Natural killer cell (primary cell): Measurements from ENCODE around the gene OIP5. TPM values are rescaled to one million over a fixed set of nuclear protein-coding genes. Genes with fewer than 3 reads are reported as not detected.

ENCODE experiments used
- ATAC-seq, 3 donors: fragments of 150-1000 bp in 2 of 3; fragments of 200-7000 bp in 1 of 3; cut with Tn5 transposase; 1 replicate in 1 of 3; 2 replicates in 2 of 3; pipeline ENCODE4 v1.10.0; 2021; ENCODE audit warnings: mild to moderate bottlenecking in 2 of 3, moderate library complexity in 2 of 3
- DNase-seq, 2 donors: peaks; one replicate each; pipeline versions ENCODE4 v3.0.0 to v3.0.0-alpha.2; 2013 to 2021; ENCODE audit warnings: mixed read lengths in 1 of 2
- H3K27ac ChIP-seq: one replicate; pipeline ENCODE4 v1.5.1; 2013; ENCODE audit warnings: mild to moderate bottlenecking, low read length
- H3K27me3 ChIP-seq: one replicate; pipeline ENCODE4 v1.6.1; 2013; ENCODE audit warnings: low read length; ENCODE audit not compliant: control insufficient read depth, insufficient read depth
- H3K36me3 ChIP-seq: one replicate; pipeline ENCODE4 v1.6.1; 2013; ENCODE audit warnings: low read length; ENCODE audit not compliant: control insufficient read depth, insufficient read depth
- H3K4me1 ChIP-seq: one replicate; pipeline ENCODE4 v1.6.1; 2013; ENCODE audit warnings: low read length; ENCODE audit not compliant: control insufficient read depth, insufficient read depth
- H3K4me3 ChIP-seq: one replicate; pipeline ENCODE4 v1.5.1; 2013; ENCODE audit warnings: low read length
- H3K9me3 ChIP-seq: one replicate; pipeline ENCODE4 v1.6.1; 2013; ENCODE audit warnings: low read length; ENCODE audit not compliant: control insufficient read depth, insufficient read depth
- H3K27ac Mint-ChIP-seq, 2 donors: one replicate each; pipeline ENCODE4 v1.8.0; 2022; ENCODE audit warnings: mild to moderate bottlenecking in 2 of 2, mixed read lengths in 2 of 2, moderate library complexity in 1 of 2
- H3K27me3 Mint-ChIP-seq, 2 donors: one replicate each; pipeline ENCODE4 v1.8.0; 2022; ENCODE audit warnings: low read depth in 2 of 2, mixed read lengths in 2 of 2
- H3K36me3 Mint-ChIP-seq: one replicate; pipeline ENCODE4 v1.8.0; 2022; ENCODE audit warnings: mixed read lengths
- H3K4me1 Mint-ChIP-seq, 2 donors: one replicate each; pipeline ENCODE4 v1.8.0; 2022; ENCODE audit warnings: mixed read lengths in 2 of 2
- H3K4me3 Mint-ChIP-seq: one replicate; pipeline ENCODE4 v1.8.0; 2022; ENCODE audit warnings: mild to moderate bottlenecking, moderate library complexity, mixed read lengths
- H3K9me3 Mint-ChIP-seq, 2 donors: one replicate each; pipeline ENCODE4 v1.8.0; 2022; ENCODE audit warnings: mixed read lengths in 2 of 2
- WGBS: methylation state at CpG from one replicate; pipeline ENCODE4 v1.1.7; 2013; ENCODE audit warnings: missing lambda C conversion rate; ENCODE audit not compliant: insufficient coverage; 5-methylcytosine and 5-hydroxymethylcytosine counted together
- intact Hi-C: fragments of 100-400 bp; cut with micrococcal nuclease; formaldehyde crosslinking; loops from one replicate; pipeline ENCODE4 v1.14.2; 2022
- total RNA-seq, 4 donors: library from RNA; stranded (reverse); fragments of 120-200 nt in 1 of 4; gene quantifications; one replicate each; pipeline versions ENCODE4 v1.2.3 to v1.2.4, GENCODE V29; 2013 to 2022
- TF ChIP-seq, protein P1 (sequence below): fragments of 200-600 bp; IDR thresholded peaks from one replicate; pipeline ENCODE4 v1.8.0; 2022; ENCODE audit warnings: antibody characterized with exemption

Gene OIP5
- total RNA-seq, 3 donors from 2014 or later (not counting 1 experiment from before 2014, with no cell fraction given) = 0.29 to 0.64 TPM; not detected in 1

- ATAC-seq (no peak), DNase-seq (no peak)
- no CpG with 5 or more reads among the region's 2 CpGs for WGBS
- Histone ChIP-seq H3K4me3 (no peak overlapping the region), H3K36me3 (peaks cover 2% of the 10 kb centered on the region), H3K9me3 (no peaks in the 10 kb centered on the region), H3K27ac (no peak overlapping the region), H3K4me1 (no peaks in the 10 kb centered on the region), H3K27me3 (no peaks in the 10 kb centered on the region)
- no peak overlapping the region for H3K27ac Mint-ChIP-seq
- no peaks in the 10 kb centered on the region for H3K36me3 Mint-ChIP-seq
- H3K4me3 Mint-ChIP-seq = no peak overlapping the region
- TF ChIP-seq, protein P1, sequence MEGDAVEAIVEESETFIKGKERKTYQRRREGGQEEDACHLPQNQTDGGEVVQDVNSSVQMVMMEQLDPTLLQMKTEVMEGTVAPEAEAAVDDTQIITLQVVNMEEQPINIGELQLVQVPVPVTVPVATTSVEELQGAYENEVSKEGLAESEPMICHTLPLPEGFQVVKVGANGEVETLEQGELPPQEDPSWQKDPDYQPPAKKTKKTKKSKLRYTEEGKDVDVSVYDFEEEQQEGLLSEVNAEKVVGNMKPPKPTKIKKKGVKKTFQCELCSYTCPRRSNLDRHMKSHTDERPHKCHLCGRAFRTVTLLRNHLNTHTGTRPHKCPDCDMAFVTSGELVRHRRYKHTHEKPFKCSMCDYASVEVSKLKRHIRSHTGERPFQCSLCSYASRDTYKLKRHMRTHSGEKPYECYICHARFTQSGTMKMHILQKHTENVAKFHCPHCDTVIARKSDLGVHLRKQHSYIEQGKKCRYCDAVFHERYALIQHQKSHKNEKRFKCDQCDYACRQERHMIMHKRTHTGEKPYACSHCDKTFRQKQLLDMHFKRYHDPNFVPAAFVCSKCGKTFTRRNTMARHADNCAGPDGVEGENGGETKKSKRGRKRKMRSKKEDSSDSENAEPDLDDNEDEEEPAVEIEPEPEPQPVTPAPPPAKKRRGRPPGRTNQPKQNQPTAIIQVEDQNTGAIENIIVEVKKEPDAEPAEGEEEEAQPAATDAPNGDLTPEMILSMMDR = no peak
- intact Hi-C loops = no loop called here
- H3K9me3 Mint-ChIP-seq = no peaks in the 10 kb centered on the region
- no peaks in the 10 kb centered on the region for H3K4me1 Mint-ChIP-seq
- no peaks in the 10 kb centered on the region for H3K27me3 Mint-ChIP-seq
These were observed 23.0 kb downstream of the OIP5 start for GRCh38 chr15:41309226-41309905.

- Mint-ChIP-seq H3K9me3 (no peaks in the 10 kb centered on the region), H3K27ac (no peak overlapping the region), H3K4me1 (no peaks in the 10 kb centered on the region), H3K36me3 (no peaks in the 10 kb centered on the region), H3K27me3 (no peaks in the 10 kb centered on the region), H3K4me3 (no peak overlapping the region)
- TF ChIP-seq, protein P1 = no peak
- H3K4me3 ChIP-seq = no peak overlapping the region
- no peaks in the 10 kb centered on the region for H3K4me1 ChIP-seq
- intact Hi-C loops = no loop called here
- 80% methylated on average over 5 of the region's 5 CpGs for WGBS
- ATAC-seq = no peak
- no peak overlapping the region for H3K27ac ChIP-seq
- no peaks in the 10 kb centered on the region for H3K27me3 ChIP-seq
- H3K36me3 ChIP-seq = no peaks in the 10 kb centered on the region
- DNase-seq = no peak
- no peaks in the 10 kb centered on the region for H3K9me3 ChIP-seq
These were observed 24.7 kb downstream of the OIP5 start for GRCh38 chr15:41307679-41308078.

- TF ChIP-seq, protein P1 = no peak
- Mint-ChIP-seq H3K4me1 (peaks cover 0 to 5% of the 10 kb centered on the region in 2 donors), H3K27me3 (no peaks in the 10 kb centered on the region), H3K36me3 (no peaks in the 10 kb centered on the region), H3K4me3 (no peak overlapping the region), H3K27ac (peak overlapping the region in 1 of 2 donors; percentile 59), H3K9me3 (no peaks in the 10 kb centered on the region)
- DNase-seq (no peak), ATAC-seq (no peak)
- Histone ChIP-seq H3K4me3 (no peak overlapping the region), H3K9me3 (no peaks in the 10 kb centered on the region), H3K27me3 (no peaks in the 10 kb centered on the region), H3K27ac (no peak overlapping the region), H3K36me3 (peaks cover 6% of the 10 kb centered on the region), H3K4me1 (no peaks in the 10 kb centered on the region)
- 72% methylated on average over 2 of the region's 3 CpGs for WGBS
- intact Hi-C loops = no loop called here
These were observed 28.1 kb downstream of the OIP5 start for GRCh38 chr15:41304149-41304770.
